Panc1 (cell line): ENCODE results near the gene CDK5RAP2. TPM values are rescaled to one million over a fixed set of nuclear protein-coding genes. Genes with fewer than 3 reads are reported as not detected.

ENCODE experiments used
- ATAC-seq: fragments of 200-7000 bp; cut with Tn5 transposase; 2 replicates; pipeline ENCODE4 v1.9.1; 2020; ENCODE audit warnings: mild to moderate bottlenecking, moderate library complexity
- BruUV-seq: library from RNA; stranded (reverse); fragments of 400-500 nt; replicated peaks from 2 replicates; lab custom pipeline; 2021; lab: Mats Ljungman, UMichigan
- CTCF ChIA-PET: fragments of 300-600 bp; sonication (Branson Sonifier 250); formaldehyde crosslinking; loops from one replicate; lab custom pipeline; 2022; ENCODE audit warnings: antibody characterized with exemption; lab: Charles Lee
- POLR2A ChIA-PET: fragments of 300-600 bp; sonication (Branson Sonifier 250); formaldehyde crosslinking; loops from one replicate; lab custom pipeline; 2022; ENCODE audit warnings: antibody characterized with exemption; lab: Charles Lee
- DNase-seq: peaks from one replicate; pipeline ENCODE4 v3.0.0-alpha.2; 2010; ENCODE audit warnings: low read depth, low spot score
- H3K27ac ChIP-seq: 2 replicates; pipeline ENCODE4 v1.5.1; 2011; ENCODE audit warnings: mild to moderate bottlenecking, low read length, inconsistent platforms
- H3K27me3 ChIP-seq: fragments of 200-500 bp; sonication (Bioruptor generic); 2 replicates; pipeline ENCODE4 v1.6.0; 2014; ENCODE audit warnings: low read length, inconsistent platforms; ENCODE audit not compliant: control insufficient read depth, insufficient read depth
- H3K36me3 ChIP-seq: fragments of 200-500 bp; sonication (Bioruptor generic); 2 replicates; pipeline ENCODE4 v1.5.1; 2014; ENCODE audit warnings: inconsistent platforms, mild to moderate bottlenecking, low read length, moderate library complexity; ENCODE audit not compliant: control insufficient read depth, insufficient read depth
- H3K4me1 ChIP-seq: 2 replicates; pipeline ENCODE4 v1.5.1; 2011; ENCODE audit warnings: inconsistent platforms, mild to moderate bottlenecking, low read length, moderate library complexity; ENCODE audit not compliant: control insufficient read depth, insufficient read depth
- H3K4me3 ChIP-seq, 2 experiments: 2 replicates each; pipeline ENCODE4 v1.5.1; 2011 to 2012; ENCODE audit warnings: low read depth in 2 of 2, low read length in 2 of 2, mild to moderate bottlenecking in 2 of 2, inconsistent platforms in 1 of 2, moderate library complexity in 1 of 2
- H3K9me3 ChIP-seq: fragments of 200-500 bp; sonication (Bioruptor generic); 2 replicates; pipeline ENCODE4 v1.5.1; 2014; ENCODE audit warnings: low read depth, mild to moderate bottlenecking, inconsistent platforms, low read length, moderate library complexity; ENCODE audit not compliant: control insufficient read depth, insufficient read depth
- CTCF ChIP-seq: fragments of 450-650 bp; IDR thresholded peaks from 2 replicates; pipeline ENCODE4 v1.5.1; 2017; ENCODE audit warnings: mild to moderate bottlenecking
- POLR2AphosphoS5 ChIP-seq: IDR thresholded peaks from 2 replicates; pipeline ENCODE4 v1.6.1; 2012; ENCODE audit warnings: mild to moderate bottlenecking, low read depth, low read length, moderate library complexity
- REST ChIP-seq, 2 experiments: IDR thresholded peaks; 2 replicates each; pipeline ENCODE4 v1.6.1; 2011 to 2012; ENCODE audit warnings: low read depth in 2 of 2, control low read depth in 1 of 2, low read length in 1 of 2, mild to moderate bottlenecking in 1 of 2, moderate library complexity in 1 of 2; ENCODE audit not compliant: insufficient read depth in 1 of 2
- SIN3A ChIP-seq: IDR thresholded peaks from 2 replicates; pipeline ENCODE4 v1.6.1; 2012; ENCODE audit warnings: low read depth, mild to moderate bottlenecking, low read length, moderate library complexity, borderline replicate concordance; ENCODE audit not compliant: insufficient read depth
- TCF7L2 ChIP-seq: IDR thresholded peaks from 2 replicates; pipeline ENCODE4 v1.6.1; 2011; ENCODE audit warnings: mild to moderate bottlenecking, low read depth, low read length, inconsistent platforms
- in situ Hi-C: cut with HindIII; loops from 2 replicates; pipeline ENCODE4 v1.10.0; 2016; ENCODE audit warnings: low sequenced_read_pairs, low pct_unique_long_range_greater_than_20kb
- intact Hi-C: fragments of 100-400 bp; cut with micrococcal nuclease; formaldehyde crosslinking; loops from one replicate; pipeline ENCODE4 v1.10.0; 2022; ENCODE audit not compliant: unreplicated experiment
- total RNA-seq: library from RNA; stranded (reverse); gene quantifications from one replicate; pipeline ENCODE4 v1.2.1, GENCODE V29; 2021; ENCODE audit not compliant: unreplicated experiment

CDK5RAP2 gene
- total RNA-seq, 1 experiment from 2014 or later = 47.7 TPM

GRCh38 chr9:120587328-120587727 is 7.4 kb upstream of the CDK5RAP2 start:
- CTCF ChIA-PET = no interaction called here
- H3K27me3 ChIP-seq = no peaks in the 10 kb centered on the region
- no peaks in the 10 kb centered on the region for H3K4me1 ChIP-seq
- in situ Hi-C loops (no loop called here), intact Hi-C loops (no loop called here)
- no peak for DNase-seq
- no peak for ATAC-seq
- no peak for TF ChIP-seq SIN3A
- no peak for TF ChIP-seq CTCF
- no peak for TF ChIP-seq TCF7L2
- no peak for TF ChIP-seq REST (IDR thresholded peaks at IDR 0.05; ENCODE audit: insufficient read depth in 1 of 2, low read depth in 2 of 2, low read length in 1 of 2)
- TF ChIP-seq POLR2AphosphoS5 = no peak
- H3K27ac ChIP-seq = no peak overlapping the region
- no peaks in the 10 kb centered on the region for H3K9me3 ChIP-seq
- no peak overlapping the region for H3K4me3 ChIP-seq
- no TSS peak for BruUV-seq
- H3K36me3 ChIP-seq = no peaks in the 10 kb centered on the region
- POLR2A ChIA-PET = interaction anchor here (0.6 kb wide), 1 partner anchor 123 kb away, joined by 9 read pairs; no protein-coding TSS in a partner anchor

GRCh38 chr9:120583958-120584369 is 4.0 kb upstream of the CDK5RAP2 start:
- ChIA-PET CTCF (no interaction called here), POLR2A (no interaction called here)
- Histone ChIP-seq H3K36me3 (0 out of 2 replicates have a peak, but pooled peaks cover 2% of the 10 kb centered on the region), H3K4me3 (no peak overlapping the region), H3K9me3 (no peaks in the 10 kb centered on the region), H3K27ac (no peak overlapping the region), H3K27me3 (no peaks in the 10 kb centered on the region), H3K4me1 (peaks cover 2% of the 10 kb centered on the region; the same call in 1 of the 2 replicates)
- no TSS peak for BruUV-seq
- ATAC-seq (no peak), DNase-seq (no peak)
- no peak for TF ChIP-seq CTCF
- TF ChIP-seq POLR2AphosphoS5 = no peak
- no peak for TF ChIP-seq TCF7L2
- TF ChIP-seq REST (IDR thresholded peaks at IDR 0.05; ENCODE audit: insufficient read depth in 1 of 2, low read depth in 2 of 2, low read length in 1 of 2) = no peak
- no peak for TF ChIP-seq SIN3A
- in situ Hi-C loops = no loop called here
- intact Hi-C loops = no loop called here
